MM.1S (cell line): ENCODE data around the gene DEPDC1.

ENCODE experiments used
- DNase-seq: peaks from one replicate; pipeline ENCODE4 v3.0.0-alpha.2; 2015
- H2AFZ ChIP-seq: fragments of 300-600 bp; sonication (generic); 2 replicates; pipeline ENCODE4 v1.6.0; 2016; ENCODE audit warnings: antibody characterized with exemption, low read length
- H3F3A ChIP-seq: fragments of 300-600 bp; sonication (generic); 2 replicates; pipeline ENCODE4 v1.6.1; 2016; ENCODE audit warnings: mild to moderate bottlenecking, antibody characterized with exemption, low read length, moderate library complexity, mixed read lengths; ENCODE audit not compliant: insufficient read depth
- H3K27ac ChIP-seq: fragments of 300-600 bp; sonication (generic); 2 replicates; pipeline ENCODE4 v1.5.1; 2016; ENCODE audit warnings: mild to moderate bottlenecking, low read length
- H3K27me3 ChIP-seq: fragments of 300-600 bp; sonication (generic); replicated peaks from 2 replicates; pipeline ENCODE4 v1.6.0; 2016; ENCODE audit warnings: low read length; ENCODE audit not compliant: insufficient read depth
- H3K36me3 ChIP-seq: fragments of 300-600 bp; sonication (generic); replicated peaks from 2 replicates; pipeline ENCODE4 v1.6.1; 2016; ENCODE audit warnings: mild to moderate bottlenecking, low read length, mixed read lengths; ENCODE audit not compliant: insufficient read depth
- H3K4me1 ChIP-seq: fragments of 300-600 bp; sonication (generic); 2 replicates; pipeline ENCODE4 v1.6.1; 2016; ENCODE audit warnings: low read length, mixed read lengths
- H3K4me2 ChIP-seq: fragments of 300-600 bp; sonication (generic); 2 replicates; pipeline ENCODE4 v1.6.0; 2016; ENCODE audit warnings: low read depth, low read length
- H3K4me3 ChIP-seq: fragments of 300-600 bp; sonication (generic); 2 replicates; pipeline ENCODE4 v1.5.1; 2016; ENCODE audit warnings: low read length, mixed read lengths
- H3K79me2 ChIP-seq: fragments of 300-600 bp; sonication (generic); 2 replicates; pipeline ENCODE4 v1.6.1; 2016; ENCODE audit warnings: mixed run types, low read length, mixed read lengths
- H3K9ac ChIP-seq: fragments of 300-600 bp; sonication (generic); 2 replicates; pipeline ENCODE4 v1.6.1; 2016; ENCODE audit warnings: low read length, mixed read lengths
- H3K9me2 ChIP-seq: fragments of 300-600 bp; sonication (generic); replicated peaks from 2 replicates; pipeline ENCODE4 v1.6.1; 2016; ENCODE audit warnings: mild to moderate bottlenecking, low read length, mixed read lengths; ENCODE audit not compliant: insufficient read depth
- H3K9me3 ChIP-seq: fragments of 300-600 bp; sonication (generic); replicated peaks from 2 replicates; pipeline ENCODE4 v1.6.1; 2016; ENCODE audit warnings: mild to moderate bottlenecking, low read length, mixed read lengths; ENCODE audit not compliant: insufficient read depth
- H4K20me1 ChIP-seq: fragments of 300-600 bp; sonication (generic); 2 replicates; pipeline ENCODE4 v1.6.1; 2016; ENCODE audit warnings: mild to moderate bottlenecking, low read length, moderate library complexity, mixed read lengths; ENCODE audit not compliant: insufficient read depth
- CTCF ChIP-seq: fragments of 300-600 bp; sonication (generic); IDR thresholded peaks from 2 replicates; pipeline ENCODE4 v1.5.1; 2016; ENCODE audit warnings: antibody characterized with exemption, low read length, mixed read lengths
- EZH2 ChIP-seq: fragments of 300-600 bp; sonication (generic); optimal IDR thresholded peaks from 2 replicates; pipeline ENCODE3; 2017; ENCODE audit warnings: low read depth, mild to moderate bottlenecking, antibody characterized with exemption, low read length, mixed read lengths
- EZH2phosphoT487 ChIP-seq: fragments of 300-600 bp; sonication (generic); IDR thresholded peaks from 2 replicates; pipeline ENCODE4 v1.6.1; 2018; ENCODE audit warnings: antibody characterized with exemption, low read length

DEPDC1 gene

GRCh38 chr1:68442006-68442405 lies 54.9 kb downstream of the DEPDC1 start:
- TF ChIP-seq CTCF (no peak), EZH2phosphoT487 (no peak), EZH2 (no peak)
- peaks cover 26% of the 10 kb centered on the region for H3K4me1 ChIP-seq
- H3K9me3 ChIP-seq: no peaks in the 10 kb centered on the region
- no peak overlapping the region for H3K4me2 ChIP-seq
- peaks cover 4% of the 10 kb centered on the region; the same call in 1 of the 2 replicates for H3F3A ChIP-seq
- no peaks in the 10 kb centered on the region for H3K36me3 ChIP-seq
- no peaks in the 10 kb centered on the region for H3K27me3 ChIP-seq
- no peaks in the 10 kb centered on the region for H4K20me1 ChIP-seq
- no peak overlapping the region for H3K9ac ChIP-seq
- H3K27ac ChIP-seq: no peak overlapping the region
- DNase-seq: no peak
- H3K9me2 ChIP-seq: no peaks in the 10 kb centered on the region
- H3K79me2 ChIP-seq: no peaks in the 10 kb centered on the region
- H3K4me3 ChIP-seq: no peak overlapping the region
- H2AFZ ChIP-seq: no peak overlapping the region

DNA sequence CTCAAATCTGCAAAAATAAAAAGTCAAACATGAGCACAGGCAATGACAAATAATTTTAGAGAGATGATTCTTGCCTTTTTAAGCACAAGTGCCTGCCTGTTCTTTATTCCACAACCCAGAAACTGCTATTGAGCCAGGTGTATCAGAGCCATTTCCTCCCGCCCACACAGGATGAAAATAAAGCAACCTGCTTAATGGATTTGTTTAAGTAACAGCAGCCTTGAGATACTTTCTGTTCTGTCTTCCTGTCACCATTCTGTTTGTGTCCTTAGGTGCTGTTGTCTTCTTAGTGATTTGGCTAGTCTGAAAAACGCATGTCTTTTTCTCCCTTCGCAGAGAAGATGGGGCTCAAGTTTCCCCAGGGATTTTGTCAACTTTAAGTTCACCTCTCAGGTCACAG lies 58.6 kb downstream of the DEPDC1 start:
- H3K9ac ChIP-seq: peak overlapping the region; percentile 35; the same call in 1 of the 2 replicates
- TF ChIP-seq EZH2phosphoT487: no peak
- peak; percentile 61 for DNase-seq
- peak overlapping the region; percentile 79 for H3K4me2 ChIP-seq
- H2AFZ ChIP-seq: peak overlapping the region; percentile 70
- H3F3A ChIP-seq: peaks cover 11% of the 10 kb centered on the region; the same call in 1 of the 2 replicates
- H3K9me3 ChIP-seq: no peaks in the 10 kb centered on the region
- peak overlapping the region; percentile 66; the same call in 1 of the 2 replicates for H3K27ac ChIP-seq
- no peaks in the 10 kb centered on the region for H3K36me3 ChIP-seq
- H3K9me2 ChIP-seq: no peaks in the 10 kb centered on the region
- peak overlapping the region; percentile 37 for H3K4me3 ChIP-seq
- H3K27me3 ChIP-seq: no peaks in the 10 kb centered on the region
- peaks cover 45% of the 10 kb centered on the region for H3K4me1 ChIP-seq
- H4K20me1 ChIP-seq: no peaks in the 10 kb centered on the region
- no peaks in the 10 kb centered on the region for H3K79me2 ChIP-seq

DNA sequence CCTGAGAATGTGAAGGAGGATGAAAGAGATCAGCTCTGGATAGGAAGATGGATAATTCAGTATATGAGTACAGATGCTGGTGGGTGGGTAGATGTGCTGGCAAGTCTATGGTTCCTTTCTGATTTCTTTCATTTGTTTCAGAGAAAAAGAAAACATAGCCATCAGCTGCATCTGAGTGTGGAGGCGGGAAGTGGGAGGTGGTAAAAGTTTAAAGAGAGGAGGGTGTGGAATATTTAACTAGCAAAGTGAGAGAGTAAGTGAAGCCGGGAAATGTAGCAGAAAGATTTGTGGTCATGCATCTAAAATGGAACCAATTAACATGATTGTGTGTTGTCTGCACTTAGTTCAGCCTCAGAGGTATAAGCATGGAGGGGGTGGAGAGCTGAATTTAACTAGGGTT lies 63.5 kb downstream of the DEPDC1 start:
- Histone ChIP-seq H3K36me3 (no peaks in the 10 kb centered on the region), H2AFZ (no peak overlapping the region), H3K9ac (no peak overlapping the region), H3K9me3 (no peaks in the 10 kb centered on the region), H3K4me3 (no peak overlapping the region), H4K20me1 (no peaks in the 10 kb centered on the region), H3K79me2 (no peaks in the 10 kb centered on the region), H3F3A (peaks cover 11% of the 10 kb centered on the region; the same call in 1 of the 2 replicates), H3K4me2 (no peak overlapping the region), H3K9me2 (no peaks in the 10 kb centered on the region), H3K4me1 (peaks cover 29% of the 10 kb centered on the region), H3K27me3 (no peaks in the 10 kb centered on the region), H3K27ac (no peak overlapping the region)
- no peak for DNase-seq
- TF ChIP-seq CTCF: no peak
- no peak for TF ChIP-seq EZH2
- TF ChIP-seq EZH2phosphoT487: no peak

- Histone ChIP-seq H3K27me3 (no peaks in the 10 kb centered on the region), H4K20me1 (no peaks in the 10 kb centered on the region), H3K9me2 (no peaks in the 10 kb centered on the region), H3K4me2 (no peak overlapping the region), H3K4me3 (no peak overlapping the region), H3K9ac (no peak overlapping the region), H3K79me2 (no peaks in the 10 kb centered on the region), H2AFZ (no peak overlapping the region), H3F3A (peaks cover 7% of the 10 kb centered on the region; the same call in 1 of the 2 replicates), H3K9me3 (no peaks in the 10 kb centered on the region), H3K36me3 (no peaks in the 10 kb centered on the region), H3K4me1 (peaks cover 18% of the 10 kb centered on the region), H3K27ac (no peak overlapping the region)
- DNase-seq: no peak
- no peak for TF ChIP-seq CTCF
- TF ChIP-seq EZH2phosphoT487: no peak
- TF ChIP-seq EZH2: no peak
Observed at GRCh38 chr1:68431076-68431475, 65.8 kb downstream of the DEPDC1 start.
